ENCODE results near the gene NOS3. TPM values are rescaled to one million over a fixed set of nuclear protein-coding genes. Genes with fewer than 3 reads are reported as not detected.

Gene NOS3
- total and polyA plus RNA-seq, 9 of the 15 experiments (the other 6 are each of a cell fraction or from before 2014, with no cell fraction given), result 1.1 to 121 (median 23.6) TPM

- no peak for TF ChIP-seq ZSCAN29 (IDR thresholded peaks at IDR 0.05)
- peak; percentile 79 for TF ChIP-seq CCNT2 (IDR thresholded peaks at IDR 0.05; ENCODE audit: borderline replicate concordance, extremely low read depth, insufficient read length, low read depth, low read length)
- TF ChIP-seq ATF7 (IDR thresholded peaks at IDR 0.05), result peak; percentile 90
- peak; percentile 97 for TF ChIP-seq SP1 (CRISPR knock-in tag; IDR thresholded peaks at IDR 0.05)
- TF ChIP-seq KAT7 (CRISPR knock-in tag; IDR thresholded peaks at IDR 0.05; ENCODE audit: borderline replicate concordance), result peak; percentile 97; the same call in 1 of the 2 replicates
- no peak for TF ChIP-seq RBM34 (IDR thresholded peaks at IDR 0.05; ENCODE audit: borderline replicate concordance, insufficient read depth, low read length)
- TF ChIP-seq LEF1 (IDR thresholded peaks at IDR 0.05), result peak; percentile 33; the same call in 1 of the 2 replicates
- TF ChIP-seq RBM39 (optimal IDR thresholded peaks at IDR 0.05; ENCODE audit: low read depth, low read length), result no peak
- TF ChIP-seq PHB2 (IDR thresholded peaks at IDR 0.05; ENCODE audit: low read depth), result 0 out of 2 replicates have a peak, but pooled peaks have one; percentile 44
- TF ChIP-seq BRD9 (IDR thresholded peaks at IDR 0.05; ENCODE audit: low read depth, partially characterized antibody), result peak; percentile 67
- TF ChIP-seq HCFC1 (IDR thresholded peaks at IDR 0.05; ENCODE audit: low read depth, low read length), result peak; percentile 96
- TF ChIP-seq ZNF639 (CRISPR knock-in tag; conservative IDR thresholded peaks at IDR 0.05 in 1 of 2, IDR thresholded peaks at IDR 0.05 in 1 of 2), result peak in 1 of 2 experiments; percentile 92; a peak in 2 of 4 replicates
- peak; percentile 69; the same call in 1 of the 2 replicates for TF ChIP-seq BMI1 (IDR thresholded peaks at IDR 0.05; ENCODE audit: low read length)
- TF ChIP-seq ZKSCAN1 (IDR thresholded peaks at IDR 0.05; ENCODE audit: low read depth, low read length), result peak; percentile 47; the same call in 1 of the 2 replicates
- no peak for TF ChIP-seq NCOA4 (IDR thresholded peaks at IDR 0.05; ENCODE audit: partially characterized antibody)
- TF ChIP-seq SAP30 (IDR thresholded peaks at IDR 0.05; ENCODE audit: borderline replicate concordance, insufficient read depth, low read depth, low read length, poor library complexity, severe bottlenecking), result peak; percentile 78
- TF ChIP-seq FOXP4 (CRISPR knock-in tag; IDR thresholded peaks at IDR 0.05; ENCODE audit: borderline replicate concordance), result 0 out of 2 replicates have a peak, but pooled peaks have one; percentile 78
- TF ChIP-seq ZBTB49 (CRISPR knock-in tag; IDR thresholded peaks at IDR 0.05; ENCODE audit: borderline replicate concordance), result no peak
- TF ChIP-seq TAF7 (tag; IDR thresholded peaks at IDR 0.05), result peak; percentile 16; the same call in 1 of the 2 replicates
- peak; percentile 93 for TF ChIP-seq LCOR (CRISPR knock-in tag; IDR thresholded peaks at IDR 0.05)
- no peak for TF ChIP-seq MECOM (CRISPR knock-in tag; IDR thresholded peaks at IDR 0.05)
- TF ChIP-seq SMC3 (conservative IDR thresholded peaks at IDR 0.05; ENCODE audit: insufficient read depth, low read depth, low read length), result peak; percentile 41; the same call in 1 of the 2 replicates
These were observed 37.5 kb downstream of the NOS3 start, which contains the start of gene ABCB8 (continued) for GRCh38 chr7:151028131-151028947.

Measured in K562 (cell line).